GM19463 (cell line): ENCODE measurements around the gene POLA1.

Source experiments
- ATAC-seq: cut with Tn5 transposase; IDR thresholded peaks from one replicate; pipeline ENCODE4 v1.9.1; 2021; ENCODE audit warnings: mild to moderate bottlenecking, moderate library complexity; ENCODE audit not compliant: unreplicated experiment

The POLA1 gene

GRCh38 chrX:25006586-25007058, 312.9 kb downstream of the POLA1 start:
- no peak for ATAC-seq

- ATAC-seq = no peak
Observed at GRCh38 chrX:25007059-25008053, 313.6 kb downstream of the POLA1 start.

GRCh38 chrX:25009407-25009806, 315.7 kb downstream of the POLA1 start:
- no peak for ATAC-seq

- no peak for ATAC-seq
Observed at GRCh38 chrX:25010784-25011588, 317.3 kb downstream of the POLA1 start.

DNA sequence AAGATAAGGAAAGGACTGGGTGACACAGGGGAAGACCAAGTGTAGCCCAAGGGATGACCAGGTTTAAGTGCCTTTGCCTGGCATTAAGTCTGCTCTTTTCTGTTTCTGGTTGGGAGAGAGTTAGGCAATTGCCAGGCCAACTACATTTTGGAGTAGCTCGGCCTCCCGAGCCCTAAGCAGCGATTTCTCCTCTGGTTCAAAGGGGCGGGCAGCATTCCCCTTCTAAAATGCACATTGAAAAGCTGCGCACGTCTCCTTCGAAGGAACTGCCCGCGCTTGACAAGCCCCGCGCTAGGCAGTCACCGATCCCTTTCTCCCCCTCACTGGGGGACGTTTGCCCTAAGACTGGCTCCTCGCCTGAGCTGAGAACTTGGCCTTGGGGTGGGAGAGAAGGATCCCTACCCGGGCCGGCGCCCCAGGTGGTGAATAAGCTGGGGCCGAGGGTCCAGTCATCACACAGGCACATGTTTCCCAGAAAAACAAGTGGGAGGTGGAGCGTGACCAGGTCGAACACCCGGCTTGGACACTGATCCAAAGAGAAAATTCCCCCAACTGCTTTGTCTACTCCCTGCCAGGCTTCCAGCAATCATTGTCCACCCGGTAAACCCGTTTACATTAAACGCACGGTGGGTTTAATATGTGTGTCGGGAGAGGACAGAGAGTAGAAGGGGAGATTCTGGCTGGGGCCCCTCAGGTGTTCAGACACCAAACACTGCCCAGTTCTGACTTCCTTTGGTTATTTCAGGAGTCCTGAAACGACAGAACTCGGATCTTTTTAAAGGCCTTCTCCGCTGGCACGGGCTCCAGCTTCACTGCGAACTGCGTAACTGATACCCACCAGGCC, 318.1 kb downstream of the POLA1 start:
- no peak for ATAC-seq

GRCh38 chrX:25012433-25012735, 318.7 kb downstream of the POLA1 start:
- no peak for ATAC-seq

DNA sequence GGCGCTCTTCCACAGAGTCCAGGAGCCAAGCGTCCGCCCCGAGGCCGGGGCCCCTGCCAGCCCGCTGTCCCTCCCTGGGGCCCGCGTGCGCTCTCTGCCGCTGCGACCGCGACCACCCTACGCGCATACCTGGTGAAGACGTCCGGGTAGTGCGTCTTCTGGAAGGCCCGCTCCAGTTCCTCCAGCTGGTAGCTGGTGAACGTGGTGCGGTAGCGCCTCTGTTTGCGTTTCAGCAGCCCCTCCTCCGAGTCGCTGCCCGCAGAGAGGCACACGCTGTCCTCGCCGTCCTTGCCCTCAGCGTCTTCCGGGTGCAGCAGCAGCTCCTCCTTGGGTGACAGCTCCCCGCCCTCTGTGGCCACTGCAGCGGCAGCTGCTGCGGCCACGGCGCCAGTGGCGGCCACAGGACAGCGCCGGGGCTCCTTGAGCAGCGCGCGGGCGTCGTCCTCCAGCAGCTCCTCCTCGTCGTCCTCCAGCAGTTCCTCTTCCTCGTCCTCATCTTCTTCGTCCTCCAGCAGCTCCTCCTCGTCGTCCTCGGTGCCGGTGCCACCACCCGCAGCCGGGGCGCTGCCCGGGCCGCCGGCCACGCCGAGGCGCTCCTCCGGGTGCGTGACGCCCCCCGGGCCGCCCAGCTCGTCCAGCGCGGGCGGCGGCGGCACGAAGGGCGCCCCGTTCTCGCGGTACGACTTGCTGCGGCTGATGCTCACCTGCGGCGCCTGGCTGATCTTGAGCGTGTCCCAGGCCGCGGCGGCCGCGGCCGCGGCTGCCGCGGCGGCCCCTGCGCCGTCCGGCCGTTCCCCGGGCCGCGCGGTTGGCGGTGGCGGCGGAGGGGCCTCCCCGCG, 319.3 kb downstream of the POLA1 start:
- peak; percentile 22 for ATAC-seq

DNA sequence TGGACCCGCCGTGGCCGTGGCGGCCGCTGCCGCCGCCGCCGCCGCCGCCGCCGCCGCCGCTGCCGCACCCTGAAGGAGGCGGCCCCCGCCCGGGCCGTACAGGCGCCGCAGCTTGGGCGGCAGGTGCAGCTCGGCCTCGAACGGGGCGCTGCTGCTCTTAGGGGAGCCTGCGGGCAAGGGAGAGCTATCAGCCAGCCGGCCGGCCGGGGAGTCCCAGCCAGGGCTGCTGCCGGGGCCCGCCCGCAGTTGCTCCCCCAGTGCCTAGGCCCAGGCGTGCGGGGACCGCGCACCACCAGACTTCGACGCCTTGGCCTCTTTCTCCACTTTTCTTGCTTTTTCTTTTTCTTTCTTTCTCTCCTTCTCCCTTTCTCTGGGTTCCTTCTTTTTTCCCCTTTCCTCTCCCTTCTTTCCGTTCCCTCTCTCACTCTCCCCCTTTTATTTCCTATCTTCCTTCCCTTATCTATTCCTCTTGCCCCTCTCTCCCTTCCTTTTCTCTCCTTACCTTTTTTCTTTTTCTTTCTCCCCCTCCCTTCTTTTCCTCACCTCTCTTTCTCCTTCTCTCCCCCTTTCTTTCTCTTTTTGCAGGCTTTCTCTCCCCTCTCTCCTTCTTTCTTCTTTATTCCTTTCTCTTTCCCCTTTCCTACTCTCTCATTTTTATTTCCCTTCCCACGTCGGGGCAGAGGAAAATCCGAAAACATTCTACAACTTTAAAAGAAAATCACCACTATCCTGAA, 320.1 kb downstream of the POLA1 start:
- ATAC-seq = peak; percentile 39

GRCh38 chrX:25014366-25014838, 320.7 kb downstream of the POLA1 start:
- ATAC-seq = no peak

GRCh38 chrX:25015486-25016360, 322.0 kb downstream of the POLA1 start, which contains the start of gene ARX:
Gene ARX (minus strand): TSS chrX:25015965. CDS start chrX:25015737, 228 bp downstream.
- peak; percentile 42 for ATAC-seq

DNA sequence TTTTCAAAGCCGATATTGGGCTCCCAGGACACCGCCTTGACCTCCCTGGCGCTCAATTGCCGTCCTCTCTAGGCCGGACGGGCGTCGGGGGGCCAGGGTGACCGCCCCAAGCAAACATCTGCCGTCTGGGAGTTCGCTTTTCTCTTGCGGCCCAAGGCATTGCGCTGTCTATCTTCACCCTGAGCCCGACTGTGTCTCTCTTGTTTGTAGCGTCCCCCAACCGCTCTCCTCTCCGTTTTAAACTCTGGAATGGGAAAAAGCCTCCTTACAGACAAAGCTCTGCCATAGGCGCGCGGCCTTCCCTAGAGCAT, 322.6 kb downstream of the POLA1 start:
- no peak for ATAC-seq

- ATAC-seq = no peak
Observed at GRCh38 chrX:25016938-25017598, 323.4 kb downstream of the POLA1 start.

GRCh38 chrX:25017667-25018247, 324.0 kb downstream of the POLA1 start:
- no peak for ATAC-seq

DNA sequence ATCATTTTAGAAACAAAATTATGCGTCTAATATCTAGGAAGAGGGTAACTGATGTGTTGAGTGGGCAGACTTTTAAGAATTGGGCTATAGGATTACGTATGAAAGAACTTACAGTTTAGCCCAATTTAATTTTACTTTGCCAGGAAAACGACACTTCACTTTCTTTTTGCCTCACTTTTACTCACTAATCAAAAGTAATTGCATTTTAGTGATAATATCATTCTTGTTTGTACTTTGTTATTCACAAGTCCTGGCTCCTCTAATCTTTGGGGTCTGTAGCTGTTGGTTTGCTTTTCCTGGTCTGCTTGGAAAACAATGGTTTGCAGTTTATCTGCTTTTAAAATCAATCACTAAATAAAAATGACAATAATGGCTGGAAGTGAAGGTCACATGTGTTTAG, 325.0 kb downstream of the POLA1 start:
- no peak for ATAC-seq

- no peak for ATAC-seq
Observed at GRCh38 chrX:25019707-25020390, 326.1 kb downstream of the POLA1 start.

DNA sequence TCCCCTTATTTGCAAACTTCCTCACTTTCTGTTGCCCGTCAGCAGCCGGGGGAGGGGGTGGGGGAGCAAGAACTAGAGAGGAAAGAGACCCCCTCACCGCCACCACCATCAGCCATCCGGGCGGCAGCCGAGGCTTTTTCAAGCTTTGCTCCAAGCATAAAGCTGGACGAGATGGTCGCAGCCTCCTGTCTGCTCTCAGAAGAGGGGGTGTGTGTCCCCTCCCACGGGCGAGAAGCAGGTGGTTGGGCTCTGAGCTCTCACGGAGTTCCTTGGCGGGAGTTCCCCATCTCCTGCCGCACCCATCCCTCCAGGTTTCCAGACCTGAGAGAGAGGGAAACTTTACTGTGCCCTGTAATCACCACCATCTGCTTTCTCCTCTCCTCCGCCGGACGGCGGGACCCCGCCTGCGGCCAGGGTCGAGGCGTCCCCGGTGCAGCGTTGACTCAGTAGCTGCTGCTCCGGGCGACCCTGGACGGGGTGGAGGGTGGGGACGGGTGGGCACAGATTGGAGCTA, 326.7 kb downstream of the POLA1 start:
- peak; percentile 25 for ATAC-seq
